NCI-H2107 treated with DMSO at 0.1 percent for 48 hours (cell line): ENCODE measurements around the gene DHX16.

Experiments used
- DNase-seq: peaks from one replicate; lab custom pipeline; 2025; ENCODE audit not compliant: unreplicated experiment; lab: John Stamatoyannopoulos, UW

The DHX16 gene

GRCh38 chr6:30641048-30641447 lies 31.8 kb downstream of the DHX16 start:
- DNase-seq = no peak

DNA sequence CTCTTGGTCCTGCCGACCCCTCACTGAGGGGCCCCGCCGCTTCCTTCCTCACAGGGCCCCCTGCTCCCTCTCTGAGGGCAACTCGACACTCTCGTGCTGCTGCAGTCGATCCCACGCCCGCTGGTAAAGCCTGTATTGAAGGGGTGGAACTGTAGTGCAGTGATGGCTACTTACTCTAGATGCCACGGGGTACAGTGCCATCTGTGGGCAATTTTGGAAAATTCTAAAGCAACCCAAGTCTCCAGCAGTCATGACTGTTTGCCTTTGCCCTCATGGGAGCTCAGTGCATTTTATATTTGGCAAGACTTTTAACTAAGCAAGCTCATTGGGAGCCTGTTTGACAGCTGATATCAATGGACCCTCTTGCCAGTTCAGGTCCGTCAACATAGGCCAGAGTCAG lies 32.3 kb downstream of the DHX16 start:
- DNase-seq = no peak

- no peak for DNase-seq
These were observed 37.0 kb downstream of the DHX16 start for GRCh38 chr6:30635834-30636233.

- peak; percentile 38 for DNase-seq
These were observed 46.1 kb downstream of the DHX16 start, which contains the start of gene ATAT1 for GRCh38 chr6:30626484-30627366. ATAT1 (plus strand) TSS chr6:30626874.

GRCh38 chr6:30625511-30625910 lies 47.3 kb downstream of the DHX16 start:
- no peak for DNase-seq

DNA sequence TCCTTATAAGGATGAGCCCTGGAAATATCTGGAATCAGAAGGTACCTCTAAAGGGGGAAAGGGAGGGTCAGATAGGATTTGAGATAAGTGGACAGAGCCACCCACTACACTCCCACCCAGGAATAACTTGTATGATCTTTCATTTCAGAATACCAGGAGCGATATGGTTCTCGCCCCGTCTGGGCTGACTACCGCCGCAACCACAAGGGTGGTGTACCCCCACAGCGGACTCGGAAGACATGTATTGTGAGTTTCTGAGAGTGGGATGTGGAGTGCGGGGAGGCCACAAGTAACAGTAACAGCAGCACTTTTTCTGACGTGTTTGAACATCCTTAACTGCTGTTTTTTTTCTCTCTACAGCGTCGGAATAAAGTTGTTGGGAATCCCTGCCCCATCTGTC lies 53.2 kb downstream of the DHX16 start:
- no peak for DNase-seq

DNA sequence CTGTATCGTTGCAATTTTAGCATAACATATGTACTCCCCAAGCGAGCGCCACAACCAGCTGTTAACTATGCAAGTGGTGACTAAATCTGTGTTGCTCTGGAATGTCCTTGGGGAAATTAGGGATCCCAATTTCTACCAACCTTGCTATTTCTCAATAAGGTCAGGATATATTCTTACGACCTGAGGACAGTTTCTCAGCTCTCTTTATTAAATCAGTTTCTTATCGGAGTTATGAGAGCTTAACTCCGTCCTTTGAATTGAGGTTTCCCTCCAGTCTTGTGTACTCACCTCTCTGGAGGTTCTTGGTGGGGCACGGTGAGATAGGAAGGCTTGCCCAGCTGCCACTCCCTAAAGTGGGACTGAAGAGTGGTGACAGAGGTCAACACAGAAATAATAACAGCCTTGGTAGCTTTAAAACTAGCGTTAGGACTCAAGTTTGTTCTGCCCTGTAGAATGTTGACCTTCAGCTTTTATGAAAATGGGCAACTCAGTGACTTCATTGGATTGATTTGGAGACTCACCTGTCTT lies 54.5 kb downstream of the DHX16 start:
- no peak for DNase-seq

DNA sequence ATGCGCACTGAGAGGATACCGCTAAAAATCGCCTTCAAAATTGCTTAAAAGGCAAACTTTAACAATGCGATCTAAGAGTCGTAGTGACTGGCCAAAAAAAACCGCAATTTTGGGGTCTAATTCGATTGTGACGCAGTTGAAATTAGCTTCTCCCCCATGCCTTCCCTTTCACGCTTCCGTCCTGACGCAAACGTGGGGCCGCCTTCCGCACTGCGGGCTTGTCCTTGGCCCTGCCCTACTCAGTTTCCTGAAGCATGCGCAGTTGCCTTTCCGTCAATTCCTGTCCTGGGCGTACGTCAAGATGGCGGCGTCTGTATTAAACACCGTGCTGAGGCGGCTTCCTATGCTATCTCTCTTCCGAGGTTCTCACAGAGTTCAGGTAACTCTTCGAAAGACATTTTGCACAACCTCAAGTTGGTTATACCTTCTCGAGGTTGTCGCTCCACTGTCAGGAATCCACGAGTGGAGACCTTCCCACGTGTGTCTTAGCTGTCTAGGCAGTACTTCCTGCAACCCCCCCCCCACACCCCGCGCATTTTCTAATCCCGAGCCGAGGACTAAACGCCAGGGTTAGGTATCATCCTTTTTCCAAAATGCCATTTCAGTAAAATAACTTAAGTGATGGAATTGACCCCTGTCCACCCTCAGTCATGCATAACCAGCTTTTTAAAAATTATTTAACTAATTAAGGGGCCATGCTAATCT lies 55.1 kb downstream of the DHX16 start, which contains the start of gene MRPS18B:
MRPS18B (plus strand) TSS at position 276 of the 705 bp plus-strand sequence; CDS start at position 302, 26 bp downstream.
- peak; percentile 91 for DNase-seq

- DNase-seq = peak; percentile 96
These were observed 55.8 kb downstream of the DHX16 start, which contains the start of gene PPP1R10 for GRCh38 chr6:30616811-30617564. PPP1R10 (minus strand) TSS chr6:30617243; CDS start chr6:30609944, 7,299 bp downstream.

DNA sequence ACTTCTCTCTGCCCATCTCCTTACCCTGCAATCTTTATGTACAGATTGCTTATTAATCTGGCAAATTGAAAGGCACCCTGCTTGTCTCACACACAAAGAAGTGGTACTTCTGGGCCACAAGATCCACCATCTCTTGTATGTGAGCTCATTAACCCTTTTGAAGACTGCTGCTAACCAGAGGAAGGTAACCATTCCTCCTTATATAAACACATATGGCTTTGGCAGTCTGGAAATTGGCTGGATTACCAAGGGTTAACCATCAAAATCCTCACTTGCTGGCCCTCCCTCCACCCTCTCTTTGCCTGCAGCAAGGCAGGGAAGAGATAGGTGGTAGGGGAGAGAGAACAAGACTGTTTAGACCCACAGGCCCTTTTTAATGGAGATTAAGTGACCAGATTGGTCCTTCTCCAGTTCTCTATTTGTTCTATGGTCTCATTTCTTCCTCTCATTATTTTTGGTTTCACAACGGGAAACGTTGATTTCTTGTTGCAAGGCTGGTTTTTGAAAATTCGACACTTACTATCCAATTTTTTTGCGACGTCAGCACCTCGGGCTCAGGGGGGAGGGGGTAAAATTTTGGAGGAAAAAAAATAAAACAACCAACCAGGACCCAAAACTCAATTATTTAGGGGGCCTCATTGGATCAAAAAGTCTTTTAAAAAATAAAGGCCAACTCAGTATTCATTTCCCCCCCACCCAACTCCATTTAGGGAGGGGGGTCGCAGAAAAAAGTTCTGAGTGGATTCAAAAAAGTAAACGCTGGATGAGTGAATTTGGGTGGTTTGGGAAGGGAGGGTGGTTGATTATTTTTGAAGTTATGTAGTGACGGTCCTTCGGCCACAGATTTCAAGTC lies 56.6 kb downstream of the DHX16 start:
- no peak for DNase-seq

DNA sequence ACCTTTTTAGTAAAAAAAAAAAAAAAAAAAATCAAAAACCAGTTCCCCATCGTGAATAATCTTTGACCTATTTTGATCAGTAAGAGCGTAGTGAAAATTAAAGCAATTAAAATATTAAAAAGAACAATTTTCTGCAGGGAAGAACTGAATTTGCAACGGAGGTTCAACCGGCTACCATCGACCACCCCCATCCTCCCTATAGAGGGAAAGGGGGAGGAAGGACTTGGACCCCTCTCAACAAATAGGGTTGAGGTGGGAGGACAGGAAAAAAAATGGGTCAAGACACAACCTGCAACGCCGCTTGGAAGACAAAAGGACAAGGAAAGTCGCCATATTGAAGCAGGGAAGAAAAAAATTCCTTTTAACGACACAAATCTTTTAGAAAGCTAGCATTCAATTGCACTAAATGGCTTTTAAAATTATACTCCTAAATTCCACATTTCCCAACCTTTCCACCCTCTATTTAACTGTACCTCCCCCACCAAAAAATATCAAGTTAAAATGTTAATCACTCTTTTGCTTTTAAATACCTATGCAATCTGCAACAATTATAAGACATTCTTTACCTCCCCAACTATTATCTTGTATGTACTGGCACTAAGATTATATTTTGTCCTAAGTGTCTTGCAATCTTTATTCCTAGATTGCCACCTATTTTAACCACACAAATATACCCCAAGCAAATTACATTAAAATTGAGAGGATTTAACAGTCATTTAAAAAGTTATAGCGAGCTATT lies 57.4 kb downstream of the DHX16 start:
- peak; percentile 35 for DNase-seq

GRCh38 chr6:30614843-30615218 lies 58.0 kb downstream of the DHX16 start:
- peak; percentile 88 for DNase-seq

- no peak for DNase-seq
These were observed 58.6 kb downstream of the DHX16 start for GRCh38 chr6:30614044-30614842.

DNA sequence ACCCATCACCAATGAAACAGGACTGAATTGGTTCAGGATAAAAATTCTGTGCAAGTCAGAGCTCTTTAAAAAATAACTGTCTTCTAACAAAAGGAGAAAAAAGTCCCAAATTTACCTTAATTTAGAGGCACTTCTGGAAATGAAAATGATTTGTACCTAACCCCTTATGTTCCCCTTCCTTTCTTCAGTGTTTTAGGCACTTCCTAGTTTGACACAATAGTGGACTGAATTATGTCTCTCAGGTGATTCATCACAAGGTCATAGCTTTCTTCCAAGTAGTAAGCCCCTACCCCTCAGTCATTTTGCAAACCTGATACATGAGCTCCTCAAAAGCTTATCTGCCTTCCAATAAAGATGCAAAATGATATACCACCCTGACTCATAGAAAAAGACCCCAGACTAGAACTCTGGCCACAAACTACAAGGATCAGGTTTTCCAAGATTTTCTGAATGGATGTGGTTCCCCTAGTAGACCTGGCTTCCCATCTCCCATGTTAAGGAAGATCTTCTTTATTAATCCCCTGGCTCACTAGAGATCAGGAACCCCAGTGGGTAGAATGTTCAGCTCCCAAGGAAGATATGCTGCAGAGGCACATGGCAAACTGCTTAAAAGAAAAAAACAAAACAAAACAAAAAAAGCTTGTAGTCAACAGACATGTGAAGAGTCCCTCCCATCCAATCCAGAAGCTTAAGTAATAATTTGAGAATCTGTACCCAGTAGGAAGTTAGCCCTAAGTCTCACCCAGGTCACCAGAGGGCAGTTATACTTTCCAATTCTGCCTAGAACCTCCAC lies 59.4 kb downstream of the DHX16 start:
- no peak for DNase-seq

GRCh38 chr6:30612687-30613248 lies 60.0 kb downstream of the DHX16 start:
- no peak for DNase-seq

GRCh38 chr6:30612213-30612612 lies 60.6 kb downstream of the DHX16 start:
- peak; percentile 15 for DNase-seq

GRCh38 chr6:30611856-30612194 lies 61.0 kb downstream of the DHX16 start:
- DNase-seq = no peak
